SK-N-DZ (cell line): ENCODE measurements around the gene KRT79. TPM values are rescaled to one million over a fixed set of nuclear protein-coding genes. Genes with fewer than 3 reads are reported as not detected.
A peak's percentile ranks its signal among the peaks of the same experiment; 100 is the strongest.
"Not testable (repeated sequence)": the region's sequence is repeated elsewhere in the genome, so short reads cannot be mapped to it uniquely, and the experiment has no call there.

Experiments
- DNase-seq: peaks from one replicate; pipeline ENCODE4 v3.0.0-alpha.2; 2015; ENCODE audit warnings: low spot score
- polyA plus RNA-seq, 2 experiments: library from polyadenylated mRNA; depleted of rRNA; stranded (reverse); fragments of >200 nt; gene quantifications; 2 replicates each; pipeline ENCODE4 v1.2.3, GENCODE V29; 2014

KRT79 gene
- polyA plus RNA-seq (2014; cell fraction: cytosol; rRNA removed), result not detected in 2 replicates
- not detected in 2 replicates for polyA plus RNA-seq (2014; cell fraction: nucleus; rRNA removed)

GRCh38 chr12:52833922-52834726 lies at the start of gene KRT79:
Gene KRT79 (minus strand): TSS chr12:52834311. CDS start chr12:52834260, 51 bp downstream.
- DNase-seq, result no peak

- not testable (repeated sequence) for DNase-seq
These were observed 46.4 kb upstream of the KRT79 start for GRCh38 chr12:52880499-52880898.

DNA sequence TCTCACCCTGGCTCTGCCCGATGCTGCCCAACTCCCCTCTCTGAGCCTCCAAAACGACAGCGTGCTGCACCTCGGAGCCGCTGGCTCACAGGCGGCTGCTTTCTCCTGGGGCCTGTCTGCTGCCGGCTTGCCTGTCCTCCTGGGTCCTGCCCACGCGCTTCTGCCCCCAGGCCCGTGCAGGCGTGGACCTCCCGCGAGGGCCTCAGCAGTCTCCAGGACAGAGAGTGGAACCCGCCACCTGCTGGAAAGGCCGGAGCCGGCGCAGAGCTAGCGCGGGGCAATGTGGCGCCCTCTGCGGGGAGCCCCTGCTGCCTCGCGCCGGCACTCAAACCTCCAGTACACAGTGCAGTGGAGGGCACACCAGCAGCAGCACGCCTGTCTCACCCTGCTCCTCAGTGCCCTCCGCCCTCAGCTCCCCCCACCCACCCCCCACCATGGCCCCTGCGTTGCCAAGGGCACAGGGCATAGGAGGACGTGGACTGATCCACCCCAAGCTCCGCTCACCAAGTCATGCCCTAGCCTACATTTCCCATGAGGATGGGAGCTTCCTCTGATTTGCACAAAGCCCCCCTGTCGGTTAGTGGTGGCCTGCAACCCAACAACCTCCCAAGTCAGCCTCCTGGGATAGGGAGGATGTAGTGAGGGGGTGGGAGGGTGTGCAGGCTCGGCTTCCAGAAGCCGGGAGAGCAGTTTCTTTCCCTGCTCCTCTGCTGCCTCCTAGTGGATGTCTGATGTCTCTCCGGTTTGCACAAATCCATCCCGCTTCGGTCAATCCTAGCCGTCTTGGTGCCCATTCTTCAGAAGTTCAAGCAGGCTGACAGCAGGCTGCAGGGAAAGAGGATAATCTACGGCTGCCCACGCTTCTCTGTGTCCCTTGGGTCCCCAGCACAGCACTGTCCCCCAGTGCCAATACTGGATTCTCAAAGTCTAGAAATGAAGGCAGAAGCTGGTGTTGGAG lies 45.6 kb upstream of the KRT79 start:
- DNase-seq, result peak; percentile 73

DNA sequence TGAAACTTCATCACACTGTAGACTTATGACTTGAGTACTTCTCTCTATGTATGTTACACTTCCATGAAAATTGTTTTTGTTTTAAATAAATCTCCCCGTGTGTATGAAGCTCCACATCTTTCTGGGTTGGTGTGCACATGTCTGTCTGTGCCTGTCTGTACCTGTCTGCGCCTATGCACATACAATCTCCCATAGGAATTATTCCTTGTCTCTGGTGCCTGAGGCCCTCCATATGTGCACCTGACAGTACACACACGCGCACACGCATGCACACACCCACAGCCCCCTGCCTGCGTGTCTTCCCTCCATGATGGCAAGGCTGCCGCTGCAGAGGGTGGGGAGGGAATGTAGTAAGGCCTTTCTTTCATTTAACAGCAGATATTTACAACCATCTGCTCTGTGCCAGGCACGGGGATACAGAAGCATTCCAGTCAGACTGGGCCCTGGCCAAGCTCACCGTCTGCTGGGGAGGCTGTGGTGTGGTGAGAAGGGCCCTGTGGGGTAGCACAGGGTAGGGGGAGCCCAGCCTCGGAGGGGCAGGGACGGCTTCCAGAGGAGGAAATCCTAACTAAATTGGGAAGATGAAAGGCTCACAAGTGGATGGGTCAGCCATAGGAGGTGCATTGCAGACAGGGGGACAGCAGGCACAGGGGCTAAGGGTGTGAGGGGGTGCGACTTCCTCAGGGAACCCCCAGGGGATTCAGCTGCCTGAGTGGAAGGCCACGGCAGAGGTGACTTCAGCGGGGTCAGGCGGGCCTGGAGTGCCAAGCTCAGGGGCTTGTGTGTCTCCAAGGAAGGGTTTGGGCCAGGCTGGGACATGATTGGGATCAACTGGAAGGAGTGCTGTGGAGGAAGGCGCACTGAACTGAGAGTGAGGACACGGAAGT lies 44.6 kb upstream of the KRT79 start:
- DNase-seq, result no peak

DNA sequence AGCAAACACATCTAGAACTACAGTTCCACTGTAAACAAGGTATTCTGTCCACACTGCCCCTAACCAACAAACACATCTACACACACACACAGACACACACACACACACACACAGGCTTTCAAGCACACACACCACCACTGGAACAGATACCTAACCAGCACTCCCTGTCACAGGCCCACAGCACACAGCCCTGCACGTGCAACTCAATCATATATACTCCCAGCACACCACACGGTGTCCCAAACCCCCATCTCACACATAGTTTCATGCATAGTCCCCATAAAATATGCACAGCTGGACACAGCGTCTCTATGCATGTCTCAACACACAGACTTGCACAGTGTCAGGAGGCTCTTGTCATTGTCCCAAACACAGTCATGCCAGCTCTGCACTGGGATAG lies 43.1 kb upstream of the KRT79 start:
- no peak for DNase-seq

GRCh38 chr12:52876372-52876771 lies 42.3 kb upstream of the KRT79 start:
- no peak for DNase-seq

GRCh38 chr12:52874573-52875435 lies 40.7 kb upstream of the KRT79 start:
- no peak for DNase-seq

- DNase-seq, result no peak
These were observed 39.9 kb upstream of the KRT79 start for GRCh38 chr12:52873832-52874572.

DNA sequence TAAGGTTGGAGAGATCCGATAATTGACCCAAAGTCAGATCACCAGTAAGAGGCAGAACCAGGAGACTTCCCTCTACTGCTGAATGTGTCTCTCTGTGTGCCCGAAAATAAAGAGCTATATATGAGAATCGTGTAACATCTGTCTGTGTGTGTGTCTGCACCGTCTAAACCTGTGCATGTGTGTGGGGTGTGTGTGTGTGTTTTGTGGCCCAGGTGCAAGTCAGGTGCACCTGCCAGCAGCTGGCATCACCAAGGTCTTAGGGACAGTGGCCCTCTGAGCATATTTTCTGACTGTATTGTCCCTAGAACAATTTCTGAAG lies 39.4 kb upstream of the KRT79 start:
- no peak for DNase-seq

GRCh38 chr12:52872644-52873389 lies 38.7 kb upstream of the KRT79 start:
- DNase-seq, result no peak

GRCh38 chr12:52871291-52872039 lies 37.4 kb upstream of the KRT79 start:
- no peak for DNase-seq

- no peak for DNase-seq
These were observed 36.5 kb upstream of the KRT79 start for GRCh38 chr12:52870361-52871290.

DNA sequence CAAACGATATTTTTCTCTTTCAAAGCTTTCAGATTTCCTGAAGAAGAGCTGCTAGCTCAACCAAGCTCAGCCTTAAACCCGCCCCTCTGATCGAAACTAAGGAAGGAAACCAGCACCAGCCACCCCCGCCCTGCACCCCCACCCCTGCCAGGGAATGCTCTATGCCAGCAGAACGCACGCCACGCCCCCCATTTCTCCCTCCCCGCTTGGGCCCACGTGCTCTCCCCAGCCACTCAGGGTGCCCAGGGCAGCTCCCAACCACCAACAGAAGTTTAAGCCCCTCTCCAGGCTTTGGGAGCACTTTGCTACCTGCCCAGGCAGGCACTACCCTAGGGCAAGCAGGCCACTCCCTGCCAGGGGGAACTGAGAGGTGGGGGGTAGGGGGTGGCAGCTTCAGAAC lies 33.5 kb upstream of the KRT79 start:
- DNase-seq, result no peak

- DNase-seq, result no peak
These were observed 33.0 kb upstream of the KRT79 start for GRCh38 chr12:52867152-52867551.

GRCh38 chr12:52865090-52865944 lies 31.2 kb upstream of the KRT79 start:
- DNase-seq, result peak; percentile 59

DNA sequence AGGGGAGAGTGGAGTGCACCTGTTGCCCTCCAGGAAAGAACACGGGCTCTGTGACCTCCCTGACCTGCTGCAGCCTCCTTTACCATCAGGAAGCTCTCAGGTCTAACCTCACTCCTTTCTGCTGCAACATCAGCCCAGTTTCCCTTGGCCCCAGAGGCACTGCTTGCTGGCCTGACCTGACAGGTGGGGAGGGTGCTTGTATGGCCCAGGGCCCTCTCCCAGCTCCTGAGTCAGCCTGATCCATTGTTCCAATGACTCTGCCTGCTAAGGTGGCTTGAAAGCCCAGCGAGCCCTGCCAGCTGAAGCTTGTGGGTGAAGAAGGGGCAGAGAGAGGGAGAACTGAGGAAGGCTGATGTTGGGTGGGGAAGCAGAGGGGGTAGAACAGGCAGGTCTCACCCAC lies 27.9 kb upstream of the KRT79 start:
- DNase-seq, result no peak
